ENCODE data around the gene SCP2D1. TPM values are rescaled to one million over a fixed set of nuclear protein-coding genes. Genes with fewer than 3 reads are reported as not detected.

SCP2D1 gene
- total and polyA plus RNA-seq, 2 donors (not counting 3 experiments of a cell fraction or from before 2014, with no cell fraction given), result not detected

DNA sequence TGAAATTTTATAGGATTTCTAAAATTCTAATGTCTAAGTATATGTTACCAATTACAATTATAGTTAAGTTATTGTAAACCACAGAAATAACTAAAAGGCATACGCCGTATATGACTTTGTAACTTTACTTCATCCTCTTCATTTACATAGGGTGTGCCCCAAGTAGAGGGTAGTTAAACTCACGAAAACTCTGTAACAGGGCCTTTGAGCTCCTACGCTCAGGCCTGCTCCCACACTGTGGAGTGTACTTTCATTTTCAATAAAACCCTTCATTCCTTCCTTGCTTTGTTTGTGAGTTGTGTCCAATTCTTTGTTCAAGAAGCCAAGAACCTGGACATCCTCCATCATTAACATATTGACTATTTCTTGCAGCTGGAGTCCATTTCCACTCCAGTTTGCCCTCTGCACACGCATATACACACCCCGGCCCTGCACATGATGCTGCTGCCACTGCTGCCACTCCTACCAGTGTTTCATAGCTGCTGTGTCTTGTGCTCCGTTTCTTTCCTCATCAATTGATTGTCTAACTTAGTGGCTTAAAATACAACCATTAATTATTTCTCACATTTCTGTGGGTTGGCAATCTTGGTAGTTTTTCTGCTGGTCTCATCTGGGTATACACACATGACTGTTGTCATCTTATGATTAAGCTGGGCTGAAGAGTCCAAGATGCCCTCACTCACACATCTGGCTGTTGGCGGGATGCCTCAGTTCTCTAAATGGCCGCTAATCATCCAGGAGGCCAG, 33.0 kb upstream of the SCP2D1 start:
- CTCF ChIA-PET, result no interaction called here
- no TSS peak for BruUV-seq (replicated peaks)
- H2AFZ ChIP-seq (ENCODE audit: low read depth, low read length), result no peak overlapping the region

More for the DNA sequence above, 33.0 kb upstream of the SCP2D1 start:
- no peak overlapping the region for H3K9ac ChIP-seq (replicated peaks; ENCODE audit: extremely low read depth, insufficient read depth, low read length)
- POLR2A ChIA-PET, result no interaction called here
- H3K36me3 ChIP-seq (ENCODE audit: control insufficient read depth in 2 of 2, extremely low read depth in 1 of 2, insufficient read depth in 2 of 2, low read length in 2 of 2), result no peaks in the 10 kb centered on the region
- TF ChIP-seq, protein P1, sequence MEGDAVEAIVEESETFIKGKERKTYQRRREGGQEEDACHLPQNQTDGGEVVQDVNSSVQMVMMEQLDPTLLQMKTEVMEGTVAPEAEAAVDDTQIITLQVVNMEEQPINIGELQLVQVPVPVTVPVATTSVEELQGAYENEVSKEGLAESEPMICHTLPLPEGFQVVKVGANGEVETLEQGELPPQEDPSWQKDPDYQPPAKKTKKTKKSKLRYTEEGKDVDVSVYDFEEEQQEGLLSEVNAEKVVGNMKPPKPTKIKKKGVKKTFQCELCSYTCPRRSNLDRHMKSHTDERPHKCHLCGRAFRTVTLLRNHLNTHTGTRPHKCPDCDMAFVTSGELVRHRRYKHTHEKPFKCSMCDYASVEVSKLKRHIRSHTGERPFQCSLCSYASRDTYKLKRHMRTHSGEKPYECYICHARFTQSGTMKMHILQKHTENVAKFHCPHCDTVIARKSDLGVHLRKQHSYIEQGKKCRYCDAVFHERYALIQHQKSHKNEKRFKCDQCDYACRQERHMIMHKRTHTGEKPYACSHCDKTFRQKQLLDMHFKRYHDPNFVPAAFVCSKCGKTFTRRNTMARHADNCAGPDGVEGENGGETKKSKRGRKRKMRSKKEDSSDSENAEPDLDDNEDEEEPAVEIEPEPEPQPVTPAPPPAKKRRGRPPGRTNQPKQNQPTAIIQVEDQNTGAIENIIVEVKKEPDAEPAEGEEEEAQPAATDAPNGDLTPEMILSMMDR (IDR thresholded peaks at IDR 0.05; ENCODE audit: extremely low read depth in 1 of 2, insufficient read depth in 1 of 2, low read depth in 1 of 2, low read length in 2 of 2), result no peak
- TF ChIP-seq JUN (IDR thresholded peaks at IDR 0.05; ENCODE audit: borderline replicate concordance, insufficient read depth, insufficient read length, low read depth) (no peak), MYC (IDR thresholded peaks at IDR 0.05; ENCODE audit: low read depth, low read length) (no peak), EZH2 (IDR thresholded peaks at IDR 0.05; ENCODE audit: borderline replicate concordance, low read depth, low read length, severe bottlenecking) (no peak), POLR2AphosphoS5 (IDR thresholded peaks at IDR 0.05; ENCODE audit: insufficient read depth, low read depth, low read length) (no peak), POLR2A (IDR thresholded peaks at IDR 0.05; ENCODE audit: low read depth, low read length) (no peak), GATA2 (IDR thresholded peaks at IDR 0.05; ENCODE audit: insufficient read depth, insufficient read length, low read depth, low read length) (no peak), FOS (IDR thresholded peaks at IDR 0.05; ENCODE audit: borderline replicate concordance, insufficient read depth, low read length) (no peak)
- TF ChIP-seq, protein P2, sequence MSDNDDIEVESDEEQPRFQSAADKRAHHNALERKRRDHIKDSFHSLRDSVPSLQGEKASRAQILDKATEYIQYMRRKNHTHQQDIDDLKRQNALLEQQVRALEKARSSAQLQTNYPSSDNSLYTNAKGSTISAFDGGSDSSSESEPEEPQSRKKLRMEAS (IDR thresholded peaks at IDR 0.05; ENCODE audit: insufficient read depth, insufficient read length), result no peak
- no peak for FAIRE-seq
- no peaks in the 10 kb centered on the region for H3K4me1 ChIP-seq (ENCODE audit: control insufficient read depth, extremely low read depth, insufficient read depth, low read length)
- H3K9me3 ChIP-seq (replicated peaks; ENCODE audit: control insufficient read depth, insufficient read depth, low read length), result no peaks in the 10 kb centered on the region
- DNase-seq (ENCODE audit: low read depth, low spot score), result no peak
- no peak overlapping the region for H3K4me2 ChIP-seq (ENCODE audit: insufficient read depth, low read length)
- H4K20me1 ChIP-seq (replicated peaks; ENCODE audit: control insufficient read depth, extremely low read depth, insufficient read depth, low read length), result no peaks in the 10 kb centered on the region
- dilution Hi-C loops (cut with MboI; ENCODE audit: extremely low pct_ligation_motif_present, low sequenced_read_pairs) (no loop called here), intact Hi-C loops (cut with micrococcal nuclease) (no loop called here)
- H3K9me1 ChIP-seq (replicated peaks; ENCODE audit: control insufficient read depth, extremely low read depth, insufficient read depth, low read length), result no peaks in the 10 kb centered on the region
- H3K4me3 ChIP-seq (replicated peaks in 1 of 3; ENCODE audit: insufficient read depth in 1 of 3, low read depth in 1 of 3, low read length in 3 of 3), result no peak overlapping the region
- no peaks in the 10 kb centered on the region for H3K79me2 ChIP-seq (ENCODE audit: control insufficient read depth, insufficient read depth, low read length)
- H3K27ac ChIP-seq (ENCODE audit: insufficient read depth, low read depth, low read length), result no peak overlapping the region
- peaks cover 0 to 2% of the 10 kb centered on the region in 2 experiments for H3K27me3 ChIP-seq (ENCODE audit: control insufficient read depth in 2 of 2, insufficient read depth in 2 of 2, low read length in 2 of 2)
